Upper lobe of right lung (tissue), 1 donor: ENCODE results near the gene FADS2. TPM values are rescaled to one million over a fixed set of nuclear protein-coding genes. Genes with fewer than 3 reads are reported as not detected.

Source experiments
- ATAC-seq: fragments of 200-7000 bp; cut with Tn5 transposase; one replicate; pipeline ENCODE4 v1.9.1; 2020; ENCODE audit warnings: mild to moderate bottlenecking, moderate library complexity
- DNase-seq: peaks from one replicate; pipeline ENCODE4 v3.0.0-alpha.2; 2020
- H3K27ac ChIP-seq: fragments of 200-600 bp; one replicate; pipeline ENCODE4 v1.8.0; 2022
- H3K27me3 ChIP-seq: fragments of 200-600 bp; one replicate; pipeline ENCODE4 v1.8.0; 2022; ENCODE audit warnings: mild to moderate bottlenecking
- H3K36me3 ChIP-seq: fragments of 200-600 bp; one replicate; pipeline ENCODE4 v1.8.0; 2022
- H3K4me1 ChIP-seq: fragments of 200-600 bp; one replicate; pipeline ENCODE4 v1.8.0; 2022
- H3K4me3 ChIP-seq: fragments of 200-600 bp; one replicate; pipeline ENCODE4 v1.8.0; 2022; ENCODE audit warnings: mild to moderate bottlenecking
- H3K9me3 ChIP-seq: fragments of 200-600 bp; one replicate; pipeline ENCODE4 v1.8.0; 2022
- intact Hi-C: fragments of 100-400 bp; cut with DNase I; formaldehyde crosslinking; loops from one replicate; pipeline ENCODE4 v1.11.0; 2022
- total RNA-seq: library from RNA; stranded (reverse); fragmentation: NEBNext Ultra II Directional; extraction: Animal tissue kit (Norgen Biotek cat#: 25700); gene quantifications from one replicate; pipeline ENCODE4 v1.2.1, GENCODE V29; 2021
- TF ChIP-seq, protein P1 (sequence below): fragments of 200-600 bp; IDR thresholded peaks from one replicate; pipeline ENCODE4 v1.8.0; 2022; ENCODE audit warnings: antibody characterized with exemption
- donor health status: DM: no; HTN: yes; CAD: no; lungs with severe emphysema.

FADS2 gene
- total RNA-seq, 1 donor from 2014 or later, result 75.1 TPM

DNA sequence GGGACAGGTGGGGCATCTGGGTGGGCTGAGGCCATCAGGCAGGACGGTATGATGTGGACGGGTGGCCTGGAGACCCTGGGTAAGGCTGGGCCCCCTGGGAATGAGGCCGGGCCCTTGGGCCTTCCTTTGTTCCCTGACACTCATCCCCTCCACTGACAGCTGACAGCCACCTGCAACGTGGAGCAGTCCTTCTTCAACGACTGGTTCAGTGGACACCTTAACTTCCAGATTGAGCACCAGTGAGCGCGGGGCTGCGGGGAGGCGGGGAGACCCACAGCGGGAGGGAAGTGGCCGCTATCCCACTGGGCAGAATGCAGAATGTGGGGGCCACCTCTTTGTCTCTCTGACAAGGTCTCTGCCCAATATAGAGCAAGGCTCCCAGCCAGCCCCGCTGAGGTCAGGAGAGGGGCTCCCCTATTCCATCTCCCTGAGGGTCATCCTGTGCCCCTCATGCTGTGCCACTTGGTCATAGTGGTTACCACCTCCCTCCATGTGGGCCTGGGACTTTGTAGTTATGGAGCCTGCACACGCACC, 35.5 kb downstream of the FADS2 start:
- no peak overlapping the region for H3K4me3 ChIP-seq
- H3K4me1 ChIP-seq, result no peaks in the 10 kb centered on the region
- no peak for DNase-seq
- H3K27ac ChIP-seq, result no peak overlapping the region
- no peaks in the 10 kb centered on the region for H3K9me3 ChIP-seq
- H3K36me3 ChIP-seq, result peaks cover 3% of the 10 kb centered on the region
- TF ChIP-seq, protein P1, sequence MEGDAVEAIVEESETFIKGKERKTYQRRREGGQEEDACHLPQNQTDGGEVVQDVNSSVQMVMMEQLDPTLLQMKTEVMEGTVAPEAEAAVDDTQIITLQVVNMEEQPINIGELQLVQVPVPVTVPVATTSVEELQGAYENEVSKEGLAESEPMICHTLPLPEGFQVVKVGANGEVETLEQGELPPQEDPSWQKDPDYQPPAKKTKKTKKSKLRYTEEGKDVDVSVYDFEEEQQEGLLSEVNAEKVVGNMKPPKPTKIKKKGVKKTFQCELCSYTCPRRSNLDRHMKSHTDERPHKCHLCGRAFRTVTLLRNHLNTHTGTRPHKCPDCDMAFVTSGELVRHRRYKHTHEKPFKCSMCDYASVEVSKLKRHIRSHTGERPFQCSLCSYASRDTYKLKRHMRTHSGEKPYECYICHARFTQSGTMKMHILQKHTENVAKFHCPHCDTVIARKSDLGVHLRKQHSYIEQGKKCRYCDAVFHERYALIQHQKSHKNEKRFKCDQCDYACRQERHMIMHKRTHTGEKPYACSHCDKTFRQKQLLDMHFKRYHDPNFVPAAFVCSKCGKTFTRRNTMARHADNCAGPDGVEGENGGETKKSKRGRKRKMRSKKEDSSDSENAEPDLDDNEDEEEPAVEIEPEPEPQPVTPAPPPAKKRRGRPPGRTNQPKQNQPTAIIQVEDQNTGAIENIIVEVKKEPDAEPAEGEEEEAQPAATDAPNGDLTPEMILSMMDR, result no peak
- no peak for ATAC-seq
- intact Hi-C loops, result no loop called here
- no peaks in the 10 kb centered on the region for H3K27me3 ChIP-seq

DNA sequence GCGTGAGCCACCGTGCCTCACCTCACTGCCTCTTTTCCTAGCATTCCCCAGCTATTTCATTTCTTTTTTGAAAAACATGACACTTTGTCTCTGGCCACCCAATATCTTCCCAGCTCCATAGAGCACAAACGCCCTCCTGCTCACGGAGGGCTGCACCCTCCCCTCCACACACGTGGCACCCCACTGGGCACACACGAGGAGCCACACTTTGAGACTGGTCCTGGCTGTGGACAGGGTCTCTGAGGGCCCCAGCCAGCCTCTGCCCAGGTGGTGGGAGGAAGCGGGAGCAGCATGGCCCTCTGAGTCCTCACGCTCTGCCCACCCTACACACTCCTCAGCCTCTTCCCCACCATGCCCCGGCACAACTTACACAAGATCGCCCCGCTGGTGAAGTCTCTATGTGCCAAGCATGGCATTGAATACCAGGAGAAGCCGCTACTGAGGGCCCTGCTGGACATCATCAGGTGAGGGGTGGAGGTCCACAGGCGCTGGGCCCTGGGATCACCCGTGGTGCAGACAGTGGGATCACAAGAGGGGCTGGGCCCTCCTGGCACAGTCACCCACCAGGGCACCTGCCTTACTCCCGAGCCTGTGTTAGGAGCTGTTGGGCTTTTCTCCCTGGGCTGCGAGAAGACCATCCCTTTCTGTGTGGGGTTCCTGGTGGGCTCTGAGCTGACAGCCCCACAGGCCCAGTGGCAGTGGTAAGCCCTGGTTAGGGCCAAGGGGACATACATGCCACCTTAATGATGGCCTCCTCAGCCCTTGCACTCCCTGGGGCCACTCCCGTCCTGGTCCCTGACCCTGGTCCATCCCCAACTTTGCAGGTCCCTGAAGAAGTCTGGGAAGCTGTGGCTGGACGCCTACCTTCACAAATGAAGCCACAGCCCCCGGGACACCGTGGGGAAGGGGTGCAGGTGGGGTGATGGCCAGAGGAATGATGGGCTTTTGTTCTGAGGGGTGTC, 37.0 kb downstream of the FADS2 start:
- ATAC-seq, result no peak
- intact Hi-C loops, result no loop called here
- H3K4me1 ChIP-seq, result no peaks in the 10 kb centered on the region

DNA sequence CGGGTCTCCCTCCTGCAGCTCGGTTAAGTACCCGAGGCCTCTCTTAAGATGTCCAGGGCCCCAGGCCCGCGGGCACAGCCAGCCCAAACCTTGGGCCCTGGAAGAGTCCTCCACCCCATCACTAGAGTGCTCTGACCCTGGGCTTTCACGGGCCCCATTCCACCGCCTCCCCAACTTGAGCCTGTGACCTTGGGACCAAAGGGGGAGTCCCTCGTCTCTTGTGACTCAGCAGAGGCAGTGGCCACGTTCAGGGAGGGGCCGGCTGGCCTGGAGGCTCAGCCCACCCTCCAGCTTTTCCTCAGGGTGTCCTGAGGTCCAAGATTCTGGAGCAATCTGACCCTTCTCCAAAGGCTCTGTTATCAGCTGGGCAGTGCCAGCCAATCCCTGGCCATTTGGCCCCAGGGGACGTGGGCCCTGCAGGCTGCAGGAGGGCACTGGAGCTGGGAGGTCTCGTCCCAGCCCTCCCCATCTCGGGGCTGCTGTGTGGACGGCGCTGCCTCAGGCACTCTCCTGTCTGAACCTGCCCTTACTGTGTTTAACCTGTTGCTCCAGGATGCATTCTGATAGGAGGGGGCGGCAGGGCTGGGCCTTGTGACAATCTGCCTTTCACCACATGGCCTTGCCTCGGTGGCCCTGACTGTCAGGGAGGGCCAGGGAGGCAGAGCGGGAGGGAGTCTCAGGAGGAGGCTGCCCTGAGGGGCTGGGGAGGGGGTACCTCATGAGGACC, 38.3 kb downstream of the FADS2 start:
- peaks cover 3% of the 10 kb centered on the region for H3K36me3 ChIP-seq
- H3K27ac ChIP-seq, result no peak overlapping the region
- ATAC-seq (no peak), DNase-seq (no peak)
- no peak overlapping the region for H3K4me3 ChIP-seq
- no peaks in the 10 kb centered on the region for H3K9me3 ChIP-seq
- no peaks in the 10 kb centered on the region for H3K27me3 ChIP-seq
- no peaks in the 10 kb centered on the region for H3K4me1 ChIP-seq
- intact Hi-C loops, result no loop called here
- TF ChIP-seq, protein P1, result no peak

More for the DNA sequence above, 37.0 kb downstream of the FADS2 start:
- no peaks in the 10 kb centered on the region for H3K27me3 ChIP-seq
- H3K4me3 ChIP-seq, result no peak overlapping the region
- TF ChIP-seq, protein P1, result no peak
- H3K36me3 ChIP-seq, result peaks cover 3% of the 10 kb centered on the region
- no peak for DNase-seq
- H3K27ac ChIP-seq, result no peak overlapping the region
- H3K9me3 ChIP-seq, result no peaks in the 10 kb centered on the region

DNA sequence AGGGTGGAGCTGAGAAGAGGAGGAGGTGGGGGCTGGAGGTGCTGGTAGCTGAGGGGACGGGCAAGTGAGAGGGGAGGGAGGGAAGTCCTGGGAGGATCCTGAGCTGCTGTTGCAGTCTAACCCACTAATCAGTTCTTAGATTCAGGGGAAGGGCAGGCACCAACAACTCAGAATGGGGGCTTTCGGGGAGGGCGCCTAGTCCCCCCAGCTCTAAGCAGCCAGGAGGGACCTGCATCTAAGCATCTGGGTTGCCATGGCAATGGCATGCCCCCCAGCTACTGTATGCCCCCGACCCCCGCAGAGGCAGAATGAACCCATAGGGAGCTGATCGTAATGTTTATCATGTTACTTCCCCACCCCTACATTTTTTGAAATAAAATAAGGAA, 38.9 kb downstream of the FADS2 start:
- H3K4me3 ChIP-seq, result no peak overlapping the region
- H3K4me1 ChIP-seq, result no peaks in the 10 kb centered on the region
- H3K27ac ChIP-seq, result no peak overlapping the region
- H3K27me3 ChIP-seq, result no peaks in the 10 kb centered on the region
- TF ChIP-seq, protein P1, result no peak
- ATAC-seq (no peak), DNase-seq (no peak)
- no peaks in the 10 kb centered on the region for H3K9me3 ChIP-seq
- H3K36me3 ChIP-seq, result peaks cover 3% of the 10 kb centered on the region
- intact Hi-C loops, result no loop called here

DNA sequence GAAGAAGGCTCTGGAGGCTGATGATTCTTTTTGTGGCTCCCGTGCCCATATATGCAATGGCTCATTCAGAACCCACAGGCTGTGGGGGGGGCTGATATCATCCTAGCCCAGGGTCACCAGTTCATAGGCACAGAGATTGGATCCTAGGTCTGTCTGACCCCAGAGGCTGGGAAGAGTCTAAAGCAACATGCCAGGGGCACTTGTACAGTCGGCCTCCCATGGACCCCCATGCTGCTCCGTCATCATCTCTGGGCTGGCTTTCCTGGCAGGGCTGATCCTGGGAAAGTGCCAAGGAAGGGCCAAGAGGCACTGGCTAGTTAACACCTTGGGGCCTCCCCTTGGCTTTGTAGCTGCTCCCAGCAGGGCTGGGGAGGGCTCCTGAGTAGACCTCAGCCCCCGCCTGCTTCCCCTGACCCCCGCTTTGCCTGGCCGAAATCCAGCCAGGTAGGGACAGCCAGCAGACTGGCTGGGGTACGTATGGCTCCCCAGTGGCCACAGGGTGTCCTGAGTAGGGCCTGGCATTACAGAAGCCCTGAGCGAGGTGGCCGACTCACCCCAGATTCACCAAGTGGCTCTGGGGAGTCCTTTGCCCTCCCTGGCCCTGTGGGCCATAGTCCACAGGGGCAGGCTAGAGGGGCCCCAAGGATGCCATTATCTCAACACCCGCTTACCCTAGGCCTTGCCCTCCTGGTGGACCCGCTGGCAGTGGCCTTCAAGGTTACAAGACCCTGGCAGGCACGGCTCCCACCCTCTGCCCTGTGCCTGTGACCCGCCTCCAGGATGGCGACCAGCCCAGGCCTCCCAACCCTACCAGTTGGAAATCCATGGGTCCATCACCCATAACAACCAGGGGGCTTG, 40.7 kb downstream of the FADS2 start:
- no peaks in the 10 kb centered on the region for H3K9me3 ChIP-seq
- H3K27ac ChIP-seq, result no peak overlapping the region
- TF ChIP-seq, protein P1, result no peak
- H3K36me3 ChIP-seq, result peaks cover 3% of the 10 kb centered on the region
- ATAC-seq (no peak), DNase-seq (no peak)
- no peaks in the 10 kb centered on the region for H3K4me1 ChIP-seq
- intact Hi-C loops, result no loop called here
- no peak overlapping the region for H3K4me3 ChIP-seq
- H3K27me3 ChIP-seq, result no peaks in the 10 kb centered on the region
